HUES6 (cell line): ENCODE results near the gene PPDPF.
"Not testable (repeated sequence)": the region's sequence is repeated elsewhere in the genome, so short reads cannot be mapped to it uniquely, and the experiment has no call there.

Experiments
- H3K27ac ChIP-seq: 2 replicates; pipeline ENCODE4 v1.7.0; 2013; ENCODE audit warnings: low read depth, mild to moderate bottlenecking, low read length, inconsistent platforms
- H3K27me3 ChIP-seq: 2 replicates; pipeline ENCODE4 v1.6.1; 2013; ENCODE audit warnings: low read length; ENCODE audit not compliant: control insufficient read depth, insufficient read depth
- H3K36me3 ChIP-seq: 2 replicates; pipeline ENCODE4 v1.6.1; 2013; ENCODE audit warnings: low read length; ENCODE audit not compliant: control insufficient read depth, insufficient read depth
- H3K4me1 ChIP-seq: 2 replicates; pipeline ENCODE4 v1.6.1; 2013; ENCODE audit warnings: low read length; ENCODE audit not compliant: control insufficient read depth, insufficient read depth
- H3K4me3 ChIP-seq: 2 replicates; pipeline ENCODE4 v1.5.1; 2013; ENCODE audit warnings: low read depth, low read length
- H3K9ac ChIP-seq: one replicate; pipeline ENCODE4 v1.6.1; 2013; ENCODE audit warnings: mild to moderate bottlenecking, low read length
- H3K9me3 ChIP-seq: 2 replicates; pipeline ENCODE4 v1.6.1; 2013; ENCODE audit warnings: low read depth, low read length; ENCODE audit not compliant: control insufficient read depth, insufficient read depth

PPDPF gene

GRCh38 chr20:63513207-63513606, 7.4 kb upstream of the PPDPF start:
- Histone ChIP-seq H3K9ac (no peak overlapping the region), H3K4me3 (no peak overlapping the region), H3K4me1 (peaks cover 2% of the 10 kb centered on the region; the same call in 1 of the 2 replicates), H3K27ac (no peak overlapping the region), H3K27me3 (no peaks in the 10 kb centered on the region; the same call in 1 of the 2 replicates), H3K36me3 (no peaks in the 10 kb centered on the region), H3K9me3 (peaks cover 4% of the 10 kb centered on the region; the same call in 1 of the 2 replicates)

DNA sequence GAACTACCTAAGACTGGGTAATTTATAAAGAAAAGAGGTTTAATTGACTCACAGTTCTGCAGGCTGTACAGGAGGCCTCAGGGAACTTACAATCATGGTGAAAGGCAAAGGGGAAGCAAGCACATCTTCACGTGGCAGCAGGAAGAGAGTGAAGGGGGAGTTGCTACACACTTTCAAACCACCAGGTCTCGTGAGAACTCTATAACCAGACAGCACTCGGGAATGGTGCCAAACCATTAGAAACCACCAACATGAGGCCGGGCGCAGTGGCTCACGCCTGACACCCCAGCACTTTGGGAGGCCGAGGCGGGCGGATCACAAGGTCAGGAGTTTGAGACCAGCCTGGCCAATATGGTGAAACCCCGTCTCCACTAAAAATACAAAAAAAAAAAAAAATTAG, 6.0 kb upstream of the PPDPF start:
- not testable (repeated sequence) for H3K4me3 ChIP-seq, H3K36me3 ChIP-seq, H3K27ac ChIP-seq, H3K9me3 ChIP-seq, H3K4me1 ChIP-seq, H3K9ac ChIP-seq
- peaks cover 11% of the 10 kb centered on the region for H3K27me3 ChIP-seq

- no peak overlapping the region for H3K27ac ChIP-seq
- H3K27me3 ChIP-seq, result peaks cover 14% of the 10 kb centered on the region
- no peak overlapping the region for H3K4me3 ChIP-seq
- H3K36me3 ChIP-seq, result peaks cover 8% of the 10 kb centered on the region
- H3K9me3 ChIP-seq, result 0 out of 2 replicates have a peak, but pooled peaks cover 3% of the 10 kb centered on the region
- peaks cover 10% of the 10 kb centered on the region for H3K4me1 ChIP-seq
- H3K9ac ChIP-seq, result no peak overlapping the region
Observed at GRCh38 chr20:63517376-63518309, 2.9 kb upstream of the PPDPF start.

- Histone ChIP-seq H3K4me3 (no peak overlapping the region), H3K27ac (no peak overlapping the region)
Observed at GRCh38 chr20:63518351-63518861, 2.2 kb upstream of the PPDPF start.

GRCh38 chr20:63518946-63519667, 1.5 kb upstream of the PPDPF start:
- Histone ChIP-seq H3K4me3 (peak overlapping the region; percentile 79), H3K36me3 (peaks cover 19% of the 10 kb centered on the region), H3K9me3 (peaks cover 9% of the 10 kb centered on the region), H3K27ac (no peak overlapping the region), H3K27me3 (peaks cover 14% of the 10 kb centered on the region), H3K9ac (peak overlapping the region; percentile 49), H3K4me1 (peaks cover 10% of the 10 kb centered on the region)

More at GRCh38 chr20:63518351-63518861, 2.2 kb upstream of the PPDPF start:
- H3K36me3 ChIP-seq, result peaks cover 15% of the 10 kb centered on the region
- H3K4me1 ChIP-seq, result peaks cover 10% of the 10 kb centered on the region
- H3K27me3 ChIP-seq, result peaks cover 14% of the 10 kb centered on the region
- H3K9me3 ChIP-seq, result peaks cover 9% of the 10 kb centered on the region
- no peak overlapping the region for H3K9ac ChIP-seq

GRCh38 chr20:63519668-63520503, 679 bp upstream of the PPDPF start:
- Histone ChIP-seq H3K36me3 (peaks cover 19% of the 10 kb centered on the region), H3K27ac (peak overlapping the region; percentile 71; the same call in 1 of the 2 replicates), H3K4me3 (peak overlapping the region; percentile 79), H3K4me1 (peaks cover 10% of the 10 kb centered on the region), H3K9me3 (peaks cover 6% of the 10 kb centered on the region), H3K27me3 (peaks cover 14% of the 10 kb centered on the region), H3K9ac (peak overlapping the region; percentile 54)

DNA sequence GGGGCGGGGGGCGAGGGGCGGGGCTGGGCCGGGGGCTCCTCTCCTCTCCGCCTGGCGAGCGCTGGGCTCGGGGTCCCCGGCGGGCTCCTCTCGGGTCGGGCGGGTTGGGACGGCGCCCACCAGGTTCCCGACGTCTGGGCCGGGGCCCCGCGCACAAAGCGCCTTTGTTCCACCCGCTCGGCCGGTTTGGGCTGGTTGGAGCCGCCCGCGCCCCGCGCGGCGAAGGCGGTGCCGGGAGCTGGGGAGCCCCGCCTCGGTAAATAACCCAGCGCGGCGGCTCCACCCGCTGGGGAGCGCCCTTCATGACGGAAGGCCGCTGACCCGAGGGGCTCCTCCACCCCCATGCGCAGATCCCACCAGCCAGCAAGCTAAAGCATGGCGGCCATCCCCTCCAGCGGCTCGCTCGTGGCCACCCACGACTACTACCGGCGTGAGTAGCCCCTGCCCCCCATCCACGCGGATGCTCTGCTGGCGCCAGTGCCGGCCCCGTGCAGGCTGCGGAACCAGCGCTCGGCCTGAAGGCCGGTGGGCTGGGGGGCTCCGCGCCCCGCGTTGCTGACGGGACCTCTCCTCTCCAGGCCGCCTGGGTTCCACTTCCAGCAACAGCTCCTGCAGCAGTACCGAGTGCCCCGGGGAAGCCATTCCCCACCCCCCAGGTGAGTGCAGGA, 503 bp downstream of the PPDPF start:
- peaks cover 14% of the 10 kb centered on the region for H3K27me3 ChIP-seq
- peaks cover 10% of the 10 kb centered on the region for H3K4me1 ChIP-seq
- H3K9ac ChIP-seq, result peak overlapping the region; percentile 75
- H3K36me3 ChIP-seq, result peaks cover 19% of the 10 kb centered on the region
- H3K4me3 ChIP-seq, result peak overlapping the region; percentile 79
- peak overlapping the region; percentile 62; the same call in 1 of the 2 replicates for H3K27ac ChIP-seq
- H3K9me3 ChIP-seq, result peaks cover 6% of the 10 kb centered on the region

- peaks cover 6% of the 10 kb centered on the region for H3K9me3 ChIP-seq
- H3K4me3 ChIP-seq, result peak overlapping the region; percentile 79
- H3K27ac ChIP-seq, result peak overlapping the region; percentile 62; the same call in 1 of the 2 replicates
- peak overlapping the region; percentile 75 for H3K9ac ChIP-seq
- H3K36me3 ChIP-seq, result peaks cover 19% of the 10 kb centered on the region
- peaks cover 14% of the 10 kb centered on the region for H3K27me3 ChIP-seq
- H3K4me1 ChIP-seq, result peaks cover 10% of the 10 kb centered on the region
Observed at GRCh38 chr20:63521602-63522001, 1.0 kb downstream of the PPDPF start.

DNA sequence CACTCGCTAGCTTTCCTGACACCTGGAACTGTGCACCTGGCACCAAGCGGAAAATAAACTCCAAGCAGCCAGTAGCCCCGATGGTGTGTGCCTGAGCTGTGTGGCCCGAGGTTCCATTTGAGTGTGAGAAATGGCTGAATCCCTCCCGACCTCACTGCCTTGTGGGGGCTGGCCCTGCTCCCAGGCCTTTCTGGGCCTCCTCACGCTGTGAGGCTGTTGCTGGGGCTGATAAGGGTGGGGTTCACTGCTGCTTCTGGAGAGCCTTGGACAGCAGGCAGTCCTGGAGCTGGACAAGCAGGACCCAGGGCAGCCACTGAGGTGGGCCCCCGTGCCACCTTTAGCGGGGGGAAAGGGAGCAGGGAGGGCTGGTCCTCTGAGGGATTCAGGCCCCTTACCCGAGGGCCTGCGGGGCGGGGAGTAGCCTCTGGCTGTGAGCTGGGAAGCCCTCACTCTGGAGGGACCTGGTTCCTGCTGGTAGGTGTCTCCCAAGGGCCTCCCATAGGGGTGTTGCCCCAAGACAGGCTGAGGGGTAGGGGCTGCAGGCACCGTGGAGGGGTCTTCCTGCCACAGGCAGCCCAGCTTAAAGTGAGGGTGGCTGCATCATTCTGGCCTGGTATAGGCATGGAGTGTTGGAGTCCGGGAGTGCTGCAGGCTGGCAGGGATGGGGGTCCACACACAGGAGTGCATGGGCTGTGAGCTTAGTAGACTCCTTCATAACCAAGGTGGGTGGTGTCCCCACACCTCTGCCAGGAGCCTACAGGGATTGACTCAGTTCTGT, 1.7 kb downstream of the PPDPF start:
- H3K27ac ChIP-seq, result no peak overlapping the region
- peaks cover 6% of the 10 kb centered on the region for H3K9me3 ChIP-seq
- no peak overlapping the region for H3K9ac ChIP-seq
- H3K4me3 ChIP-seq, result peak overlapping the region; percentile 9; the same call in 1 of the 2 replicates
- H3K36me3 ChIP-seq, result peaks cover 19% of the 10 kb centered on the region
- H3K4me1 ChIP-seq, result peaks cover 10% of the 10 kb centered on the region
- peaks cover 14% of the 10 kb centered on the region for H3K27me3 ChIP-seq
